SK-N-SH treated with all-trans-retinoic acid at 6 μM for 48 hours (cell line): Measurements from ENCODE around the gene LIPM.

Source experiments
- ARNTL ChIP-seq: fragments of 450-650 bp; formaldehyde crosslinking; IDR thresholded peaks from 2 replicates; pipeline ENCODE4 v1.5.0; 2020; ENCODE audit warnings: low read depth, mild to moderate bottlenecking, moderate library complexity, borderline replicate concordance
- CSDC2 ChIP-seq: fragments of 250-450 bp; sonication (Bioruptor Pico); IDR thresholded peaks from 2 replicates; pipeline ENCODE4 v1.5.0; 2020; ENCODE audit warnings: mild to moderate bottlenecking, moderate library complexity
- CSRNP3 ChIP-seq: fragments of 250-450 bp; sonication (Bioruptor Pico); IDR thresholded peaks from 2 replicates; pipeline ENCODE4 v1.5.1; 2021; ENCODE audit warnings: mild to moderate bottlenecking, moderate library complexity
- OSR1 ChIP-seq: fragments of 250-450 bp; sonication (Bioruptor Pico); IDR thresholded peaks from 2 replicates; pipeline ENCODE4 v1.8.0; 2022; ENCODE audit warnings: moderate library complexity, mild to moderate bottlenecking, inconsistent platforms
- PATZ1 ChIP-seq: fragments of 250-450 bp; sonication (Bioruptor Pico); IDR thresholded peaks from 2 replicates; pipeline ENCODE4 v1.8.0; 2020; ENCODE audit warnings: mild to moderate bottlenecking, moderate library complexity, borderline replicate concordance
- RARB ChIP-seq: fragments of 250-450 bp; sonication (Bioruptor Pico); IDR thresholded peaks from 2 replicates; pipeline ENCODE4 v1.8.0; 2021; ENCODE audit warnings: mild to moderate bottlenecking, moderate library complexity
- TSHZ2 ChIP-seq: fragments of 250-450 bp; sonication (Bioruptor Pico); IDR thresholded peaks from 2 replicates; pipeline ENCODE4 v1.5.0; 2020; ENCODE audit warnings: mild to moderate bottlenecking, moderate library complexity
- ZFP3 ChIP-seq: fragments of 250-450 bp; sonication (Bioruptor Pico); IDR thresholded peaks from 2 replicates; pipeline ENCODE4 v1.5.0; 2020; ENCODE audit warnings: mild to moderate bottlenecking, moderate library complexity
- ZFP30 ChIP-seq: fragments of 450-650 bp; formaldehyde crosslinking; IDR thresholded peaks from 2 replicates; pipeline ENCODE4 v1.5.0; 2022; ENCODE audit warnings: mild to moderate bottlenecking, moderate library complexity
- ZNF565 ChIP-seq: fragments of 450-650 bp; formaldehyde crosslinking; conservative IDR thresholded peaks from 2 replicates; pipeline ENCODE4 v1.5.0; 2020; ENCODE audit warnings: low read depth, mild to moderate bottlenecking, moderate library complexity
- ZNF70 ChIP-seq: fragments of 450-650 bp; formaldehyde crosslinking; IDR thresholded peaks from 2 replicates; pipeline ENCODE4 v1.5.0; 2020; ENCODE audit warnings: mild to moderate bottlenecking, moderate library complexity

GRCh38 chr10:88809621-88810020, 7.1 kb downstream of the LIPM start:
- TF ChIP-seq TSHZ2 (CRISPR knock-in tag) (no peak), OSR1 (CRISPR knock-in tag) (no peak), PATZ1 (no peak), RARB (CRISPR knock-in tag) (no peak), CSRNP3 (CRISPR knock-in tag) (no peak), ZFP30 (CRISPR knock-in tag) (no peak), ARNTL (CRISPR knock-in tag) (no peak), ZFP3 (CRISPR knock-in tag) (no peak), ZNF70 (no peak), CSDC2 (CRISPR knock-in tag) (no peak), ZNF565 (CRISPR knock-in tag) (no peak)
